PC-9 (cell line): ENCODE measurements around the gene SLCO2A1.

Source experiments
- EZH2 ChIP-seq: fragments of 200-600 bp; sonication (generic); IDR thresholded peaks from 2 replicates; pipeline ENCODE4 v1.8.0; 2017; ENCODE audit warnings: antibody characterized with exemption, low read depth
- TF ChIP-seq, protein P1 (sequence below): fragments of 200-600 bp; sonication (generic); conservative IDR thresholded peaks from 2 replicates; pipeline ENCODE4 v1.6.1; 2017; ENCODE audit warnings: mixed run types, antibody characterized with exemption, mild to moderate bottlenecking, moderate library complexity

DNA sequence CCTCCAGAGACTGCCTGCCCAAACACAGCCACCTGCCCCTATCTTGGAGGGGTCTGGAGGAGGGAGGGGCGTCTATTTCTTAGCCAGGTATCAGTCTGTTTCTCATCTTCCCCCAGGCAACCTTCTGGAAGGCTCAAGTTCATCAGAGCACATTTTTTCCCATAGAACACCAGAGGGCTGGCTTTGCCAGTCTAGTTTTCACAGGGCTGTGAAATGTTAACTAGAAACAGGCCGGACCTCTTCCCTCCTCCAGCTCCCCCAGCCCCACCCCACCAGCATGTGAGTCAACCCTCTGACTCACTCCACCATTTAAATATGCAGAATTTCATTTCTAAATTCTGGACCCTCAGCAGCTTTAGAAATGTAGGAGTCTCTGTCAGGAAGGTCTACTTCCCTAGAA is 66.9 kb downstream of the SLCO2A1 start:
- TF ChIP-seq, protein P1, sequence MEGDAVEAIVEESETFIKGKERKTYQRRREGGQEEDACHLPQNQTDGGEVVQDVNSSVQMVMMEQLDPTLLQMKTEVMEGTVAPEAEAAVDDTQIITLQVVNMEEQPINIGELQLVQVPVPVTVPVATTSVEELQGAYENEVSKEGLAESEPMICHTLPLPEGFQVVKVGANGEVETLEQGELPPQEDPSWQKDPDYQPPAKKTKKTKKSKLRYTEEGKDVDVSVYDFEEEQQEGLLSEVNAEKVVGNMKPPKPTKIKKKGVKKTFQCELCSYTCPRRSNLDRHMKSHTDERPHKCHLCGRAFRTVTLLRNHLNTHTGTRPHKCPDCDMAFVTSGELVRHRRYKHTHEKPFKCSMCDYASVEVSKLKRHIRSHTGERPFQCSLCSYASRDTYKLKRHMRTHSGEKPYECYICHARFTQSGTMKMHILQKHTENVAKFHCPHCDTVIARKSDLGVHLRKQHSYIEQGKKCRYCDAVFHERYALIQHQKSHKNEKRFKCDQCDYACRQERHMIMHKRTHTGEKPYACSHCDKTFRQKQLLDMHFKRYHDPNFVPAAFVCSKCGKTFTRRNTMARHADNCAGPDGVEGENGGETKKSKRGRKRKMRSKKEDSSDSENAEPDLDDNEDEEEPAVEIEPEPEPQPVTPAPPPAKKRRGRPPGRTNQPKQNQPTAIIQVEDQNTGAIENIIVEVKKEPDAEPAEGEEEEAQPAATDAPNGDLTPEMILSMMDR = no peak
- TF ChIP-seq EZH2 = no peak
